ENCODE data around the gene SCAPER.

Gene SCAPER

GRCh38 chr15:76363251-76363650 lies 541.9 kb downstream of the SCAPER start:
- no peak for DNase-seq (ENCODE audit: low read depth in 2 of 2)

DNA sequence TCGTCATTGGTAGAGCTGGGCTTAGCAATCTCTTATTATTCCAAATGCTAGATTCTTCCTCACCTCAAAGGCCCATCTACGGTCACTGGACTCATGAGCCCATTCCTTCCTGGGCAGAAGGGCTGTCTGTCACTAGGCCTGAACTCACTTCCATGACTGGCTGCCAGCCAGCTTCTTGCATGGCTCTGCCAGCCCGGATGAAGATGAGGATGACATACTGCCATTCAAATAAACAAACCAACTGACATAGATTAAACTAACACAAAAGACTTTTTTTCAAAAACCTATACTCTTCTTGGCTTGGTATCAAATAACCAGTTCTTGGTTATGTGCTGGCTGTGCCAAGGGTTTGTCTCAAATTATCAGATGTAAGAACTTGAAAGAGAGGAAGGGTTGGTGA lies 544.7 kb downstream of the SCAPER start:
- no peak for DNase-seq (ENCODE audit: low read depth in 2 of 2)

- DNase-seq (ENCODE audit: low read depth in 2 of 2): no peak
Measured at GRCh38 chr15:76359152-76359551, 546.0 kb downstream of the SCAPER start.

GRCh38 chr15:76358453-76358852 lies 546.7 kb downstream of the SCAPER start:
- DNase-seq (ENCODE audit: low read depth in 2 of 2): no peak

DNA sequence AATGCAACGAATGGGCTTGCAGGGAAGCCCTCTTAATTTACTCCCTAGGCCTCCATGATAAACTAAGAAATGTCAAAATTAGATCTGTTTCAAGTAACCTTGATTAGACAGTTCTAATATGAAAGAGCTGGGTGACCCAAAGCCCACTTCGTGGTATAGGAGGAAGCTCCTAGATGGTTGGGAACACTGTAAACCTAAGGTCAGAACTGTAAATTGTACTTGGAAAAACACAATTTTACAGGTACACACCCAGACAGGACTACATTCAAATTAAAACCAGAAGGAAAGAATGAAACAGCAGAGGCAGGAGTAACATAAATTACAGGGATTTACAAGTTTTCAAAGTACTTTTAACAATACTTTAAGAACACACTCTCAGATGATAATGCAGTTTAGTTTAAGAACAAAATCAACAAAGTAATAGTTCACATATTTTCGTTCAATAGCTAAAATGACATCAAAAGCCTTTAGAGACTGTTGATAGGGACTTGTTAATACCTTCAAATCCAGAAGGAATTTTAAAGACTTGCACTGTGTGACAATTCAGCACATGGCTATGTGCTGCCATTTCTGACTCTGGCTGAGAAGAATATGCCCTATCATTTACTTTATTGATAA lies 550.2 kb downstream of the SCAPER start:
- DNase-seq (ENCODE audit: low read depth in 2 of 2): no peak

GRCh38 chr15:76353903-76354302 lies 551.2 kb downstream of the SCAPER start:
- no peak for DNase-seq (ENCODE audit: low read depth in 2 of 2)

DNA sequence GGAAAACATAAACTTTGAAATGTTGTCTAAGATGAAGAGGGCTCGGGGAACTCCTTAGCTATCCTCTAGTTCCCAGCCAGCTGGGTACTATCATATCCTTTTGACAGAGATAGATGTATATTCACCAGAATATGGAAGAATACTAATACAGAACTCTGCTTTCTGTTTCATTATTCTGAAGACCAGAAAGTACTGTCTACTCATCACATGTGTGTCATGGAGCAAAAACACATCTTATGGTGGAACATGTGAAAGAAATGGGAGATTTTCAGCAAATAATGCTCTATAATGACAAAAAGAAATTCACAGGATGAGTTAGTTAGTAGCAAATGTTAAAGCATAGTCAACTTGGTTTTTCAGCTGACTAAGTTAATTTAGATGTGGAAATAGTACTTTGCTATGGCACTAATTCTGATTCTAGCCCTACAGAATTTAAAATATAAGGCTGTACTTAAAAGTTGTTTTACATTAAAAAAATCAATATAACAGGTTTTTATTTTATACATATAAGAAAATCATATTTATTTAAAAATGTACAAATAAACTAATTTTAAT lies 552.0 kb downstream of the SCAPER start:
- DNase-seq (ENCODE audit: low read depth in 2 of 2): no peak

DNA sequence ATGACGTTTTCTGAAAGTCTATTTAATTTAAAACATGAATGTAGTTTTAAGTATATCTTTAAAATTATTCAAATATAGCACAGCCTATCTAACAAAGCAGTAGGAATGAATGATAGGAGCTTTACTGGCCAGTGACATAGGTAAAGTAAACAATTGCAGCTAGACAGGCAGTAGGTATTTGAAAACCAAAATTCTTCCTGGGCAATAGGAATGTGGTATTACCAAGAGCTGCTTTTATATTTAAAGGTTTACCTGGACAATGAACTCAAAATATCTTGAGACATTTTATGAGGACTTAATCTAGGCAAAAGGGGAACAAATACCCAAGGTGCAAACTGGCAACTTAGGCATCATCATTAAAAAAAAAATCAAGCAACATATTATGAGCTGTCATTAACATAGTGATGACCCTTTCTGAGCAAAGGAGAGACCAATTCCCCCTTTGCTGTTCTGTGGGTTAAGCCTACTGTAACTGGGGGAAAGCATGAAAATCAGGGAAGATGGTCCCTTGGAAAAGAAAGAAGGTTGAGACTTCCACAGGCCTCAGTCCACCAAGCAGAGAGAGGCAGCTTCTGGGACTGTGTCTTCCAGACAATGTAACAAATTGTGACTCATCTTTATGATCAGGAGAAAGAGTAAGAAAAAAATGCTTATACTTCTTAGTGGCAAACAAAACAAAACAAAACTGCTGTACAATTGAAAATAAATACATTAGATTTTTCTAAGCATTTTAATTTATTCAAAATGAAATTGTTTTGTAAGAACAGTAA lies 555.7 kb downstream of the SCAPER start:
- DNase-seq (ENCODE audit: low read depth in 2 of 2): no peak

GRCh38 chr15:76347482-76348055 lies 557.6 kb downstream of the SCAPER start:
- DNase-seq (ENCODE audit: low read depth in 2 of 2): no peak

DNA sequence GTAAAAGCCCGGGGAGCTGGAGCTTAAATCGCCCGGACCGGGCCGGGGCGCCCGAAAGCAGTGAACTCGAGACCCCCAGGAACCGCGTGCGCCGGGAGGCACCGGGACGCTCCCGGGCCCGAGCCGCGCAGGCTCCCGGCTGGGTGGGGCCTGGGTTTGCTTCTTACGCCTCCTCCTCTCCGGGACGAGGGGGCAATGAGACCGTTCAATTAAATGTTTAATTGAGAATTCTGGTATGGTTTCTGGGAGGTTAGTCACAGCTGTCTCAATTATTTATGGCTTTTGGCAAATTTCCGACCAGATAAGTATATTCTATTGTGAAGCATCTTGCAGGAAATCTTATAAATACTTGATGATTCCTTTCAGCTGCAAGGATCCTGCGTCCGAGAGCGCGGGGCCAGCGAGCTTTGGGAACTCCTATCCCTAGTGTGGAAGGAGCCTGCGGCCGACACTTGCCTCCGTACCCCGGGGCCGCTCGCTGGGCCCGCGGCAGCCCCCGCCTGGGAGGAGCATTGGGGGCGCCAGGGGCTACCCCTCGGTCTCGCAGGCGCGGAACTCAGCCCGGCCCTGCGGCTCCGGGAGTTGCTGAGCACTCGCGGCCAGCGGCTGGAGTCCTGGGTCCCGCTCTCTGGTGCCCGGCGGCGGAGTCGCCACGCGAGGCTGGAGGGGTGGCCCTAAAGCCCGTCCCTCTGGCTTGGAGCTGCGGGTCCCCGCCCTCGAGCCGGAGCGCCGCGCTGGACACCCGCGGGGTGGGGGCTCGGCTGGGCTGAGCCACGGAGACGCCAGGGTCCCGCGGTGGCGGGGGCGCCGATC lies 558.3 kb downstream of the SCAPER start:
- DNase-seq (ENCODE audit: low read depth in 2 of 2): no peak

GRCh38 chr15:76345880-76346668 lies 559.1 kb downstream of the SCAPER start:
- no peak for DNase-seq (ENCODE audit: low read depth in 2 of 2)

GRCh38 chr15:76345583-76345879 lies 559.6 kb downstream of the SCAPER start:
- DNase-seq (ENCODE audit: low read depth in 2 of 2): no peak

- no peak for DNase-seq (ENCODE audit: low read depth in 2 of 2)
Measured at GRCh38 chr15:76344893-76345582, 560.1 kb downstream of the SCAPER start.

DNA sequence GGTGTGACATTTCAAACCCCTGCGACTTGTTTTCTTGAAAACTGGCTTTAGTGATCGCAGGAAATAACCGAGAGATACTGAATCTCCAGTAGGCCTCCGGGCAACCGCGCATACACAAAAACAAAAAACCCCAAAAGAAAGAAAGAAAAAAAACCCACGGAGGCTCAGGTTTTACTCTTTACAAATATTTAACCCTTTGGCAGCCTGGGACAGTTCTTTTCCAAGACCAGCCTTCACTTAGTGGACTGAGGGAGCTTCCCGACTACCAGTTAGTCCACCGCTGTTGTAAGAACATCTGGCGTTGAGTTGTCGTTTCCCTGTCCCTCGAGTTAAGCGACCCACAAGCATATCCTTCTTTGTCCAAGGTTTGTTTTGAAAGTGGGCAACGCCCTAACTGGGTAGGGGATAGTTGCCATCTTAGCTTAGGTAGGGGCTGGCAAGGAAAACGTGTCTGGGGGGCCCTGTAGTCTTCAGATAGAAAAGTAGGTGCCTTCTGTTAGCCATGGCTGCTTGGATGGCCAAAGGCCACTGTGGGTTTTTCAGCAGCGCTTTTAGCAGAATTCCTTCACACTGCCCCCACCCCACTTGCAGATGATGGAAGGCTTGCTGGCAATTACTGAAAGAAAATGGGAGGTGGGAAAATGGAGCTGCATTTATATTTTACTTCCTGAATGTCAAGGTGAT lies 561.7 kb downstream of the SCAPER start:
- DNase-seq (ENCODE audit: low read depth in 2 of 2): no peak

DNA sequence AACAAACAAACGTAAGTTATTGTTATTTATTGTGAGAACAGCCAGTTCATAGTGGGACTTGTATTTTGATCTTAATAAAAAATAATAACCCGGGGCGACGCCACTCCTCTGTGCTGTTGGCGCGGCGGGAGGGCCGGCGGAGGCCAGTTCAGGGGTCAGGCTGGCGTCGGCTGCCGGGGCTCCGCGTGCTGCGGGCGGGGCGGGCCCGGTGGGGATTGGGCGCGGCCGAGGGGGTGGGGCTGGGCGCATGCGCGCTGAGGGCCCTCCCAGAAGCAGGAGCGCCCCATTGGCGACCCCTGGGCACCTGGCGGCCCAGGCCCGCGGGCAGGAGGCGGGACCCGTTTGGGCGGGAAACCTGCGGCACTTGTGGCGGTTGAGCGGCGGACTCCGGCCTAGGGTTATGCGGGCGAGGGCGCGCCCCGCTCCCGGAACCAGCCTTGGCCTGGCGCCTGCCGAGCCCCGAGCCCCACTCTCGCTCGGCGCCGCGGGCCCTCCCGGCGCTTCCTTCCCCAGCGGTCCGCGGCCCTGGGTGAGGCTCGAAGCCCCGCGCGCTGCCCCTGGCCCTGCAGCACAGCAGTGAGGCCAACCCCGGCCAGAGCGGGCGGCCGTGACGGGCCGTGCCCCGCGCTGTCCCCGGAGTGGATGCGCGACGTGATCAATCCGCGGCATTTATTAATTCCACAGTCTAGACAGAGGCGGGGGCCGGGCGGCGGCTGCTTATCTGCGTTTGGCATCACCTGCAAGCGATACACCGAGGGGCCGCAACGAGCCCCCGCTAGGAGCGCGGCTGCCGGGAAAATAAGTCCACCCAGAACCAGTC lies 562.5 kb downstream of the SCAPER start:
- DNase-seq (ENCODE audit: low read depth in 2 of 2): no peak

- no peak for DNase-seq (ENCODE audit: low read depth in 2 of 2)
Measured at GRCh38 chr15:76342058-76342381, 563.1 kb downstream of the SCAPER start.

DNA sequence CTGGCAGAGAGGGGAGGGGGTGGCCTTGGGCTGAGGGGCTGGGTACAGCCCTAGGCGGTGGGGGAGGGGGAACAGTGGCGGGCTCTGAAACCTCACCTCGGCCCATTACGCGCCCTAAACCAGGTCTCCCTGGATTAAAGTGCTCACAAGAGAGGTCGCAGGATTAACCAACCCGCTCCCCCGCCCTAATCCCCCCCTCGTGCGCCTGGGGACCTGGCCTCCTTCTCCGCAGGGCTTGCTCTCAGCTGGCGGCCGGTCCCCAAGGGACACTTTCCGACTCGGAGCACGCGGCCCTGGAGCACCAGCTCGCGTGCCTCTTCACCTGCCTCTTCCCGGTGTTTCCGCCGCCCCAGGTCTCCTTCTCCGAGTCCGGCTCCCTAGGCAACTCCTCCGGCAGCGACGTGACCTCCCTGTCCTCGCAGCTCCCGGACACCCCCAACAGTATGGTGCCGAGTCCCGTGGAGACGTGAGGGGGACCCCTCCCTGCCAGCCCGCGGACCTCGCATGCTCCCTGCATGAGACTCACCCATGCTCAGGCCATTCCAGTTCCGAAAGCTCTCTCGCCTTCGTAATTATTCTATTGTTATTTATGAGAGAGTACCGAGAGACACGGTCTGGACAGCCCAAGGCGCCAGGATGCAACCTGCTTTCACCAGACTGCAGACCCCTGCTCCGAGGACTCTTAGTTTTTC lies 563.6 kb downstream of the SCAPER start:
- no peak for DNase-seq (ENCODE audit: low read depth in 2 of 2)

DNA sequence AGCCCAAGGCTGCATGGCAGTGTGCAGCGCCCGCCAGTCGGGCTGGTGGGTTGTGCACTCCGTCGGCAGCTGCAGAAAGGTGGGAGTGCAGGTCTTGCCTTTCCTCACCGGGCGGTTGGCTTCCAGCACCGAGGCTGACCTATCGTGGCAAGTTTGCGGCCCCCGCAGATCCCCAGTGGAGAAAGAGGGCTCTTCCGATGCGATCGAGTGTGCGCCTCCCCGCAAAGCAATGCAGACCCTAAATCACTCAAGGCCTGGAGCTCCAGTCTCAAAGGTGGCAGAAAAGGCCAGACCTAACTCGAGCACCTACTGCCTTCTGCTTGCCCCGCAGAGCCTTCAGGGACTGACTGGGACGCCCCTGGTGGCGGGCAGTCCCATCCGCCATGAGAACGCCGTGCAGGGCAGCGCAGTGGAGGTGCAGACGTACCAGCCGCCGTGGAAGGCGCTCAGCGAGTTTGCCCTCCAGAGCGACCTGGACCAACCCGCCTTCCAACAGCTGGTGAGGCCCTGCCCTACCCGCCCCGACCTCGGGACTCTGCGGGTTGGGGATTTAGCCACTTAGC lies 564.3 kb downstream of the SCAPER start:
- peak in 1 of 2 donors; percentile 44 for DNase-seq (ENCODE audit: low read depth in 2 of 2)
